Suprapubic skin (tissue), 4 donors: ENCODE results near the gene C7. TPM values are rescaled to one million over a fixed set of nuclear protein-coding genes. Genes with fewer than 3 reads are reported as not detected.

Experiments
- DNase-seq, 2 donors: peaks; one replicate each; pipeline ENCODE4 v3.0.0-alpha.2; 2019; ENCODE audit warnings: low spot score in 2 of 2
- H3K27ac ChIP-seq: fragments of 200-600 bp; sonication (generic); one replicate; pipeline ENCODE4 v1.5.1; 2019
- H3K27me3 ChIP-seq: fragments of 200-600 bp; sonication (generic); one replicate; pipeline ENCODE4 v1.5.1; 2019
- H3K36me3 ChIP-seq: fragments of 200-600 bp; sonication (generic); one replicate; pipeline ENCODE4 v1.5.1; 2019
- H3K4me1 ChIP-seq: fragments of 200-600 bp; sonication (generic); one replicate; pipeline ENCODE4 v1.5.1; 2019
- H3K4me3 ChIP-seq: fragments of 200-600 bp; sonication (generic); one replicate; pipeline ENCODE4 v1.5.1; 2019; ENCODE audit warnings: mild to moderate bottlenecking
- H3K9me3 ChIP-seq: fragments of 200-600 bp; sonication (generic); one replicate; pipeline ENCODE4 v1.5.1; 2019
- EP300 ChIP-seq: sonication (generic); formaldehyde crosslinking; IDR thresholded peaks from one replicate; pipeline ENCODE4 v1.6.1; 2017; ENCODE audit warnings: antibody characterized with exemption
- POLR2A ChIP-seq, 2 donors: fragments of 450-650 bp; IDR thresholded peaks; one replicate each; pipeline ENCODE4 v1.6.1; 2017; ENCODE audit warnings: antibody characterized with exemption in 2 of 2, mild to moderate bottlenecking in 2 of 2, moderate library complexity in 2 of 2
- POLR2AphosphoS5 ChIP-seq, 3 donors: sonication (generic); formaldehyde crosslinking; IDR thresholded peaks; one replicate each; pipeline ENCODE4 v1.6.1; 2017; ENCODE audit warnings: antibody characterized with exemption in 3 of 3
- WGBS: methylation state at CpG from one replicate; pipeline ENCODE4 v1.1.5; 2018; 5-methylcytosine and 5-hydroxymethylcytosine counted together
- total RNA-seq, 4 donors: library from RNA; depleted of rRNA; stranded (reverse); fragments of >200 nt; gene quantifications; one replicate each; pipeline ENCODE4 v1.1.0, GENCODE V29; 2016
- TF ChIP-seq, protein P1 (sequence below), 2 donors: fragments of 200-600 bp in 1 of 2; fragments of 450-650 bp in 1 of 2; sonication (generic) in 1 of 2; IDR thresholded peaks; one replicate each; pipeline ENCODE4 v1.5.1; 2016 to 2019; ENCODE audit warnings: antibody characterized with exemption in 2 of 2, mild to moderate bottlenecking in 1 of 2, moderate library complexity in 1 of 2

The C7 gene
- total RNA-seq, 4 donors from 2014 or later: 9.2 to 45.6 (median 15.7) TPM

GRCh38 chr5:40914835-40915234 lies 5.5 kb downstream of the C7 start:
- no peak for DNase-seq
- no peaks in the 10 kb centered on the region for H3K4me1 ChIP-seq
- no peak overlapping the region for H3K4me3 ChIP-seq
- H3K9me3 ChIP-seq: no peaks in the 10 kb centered on the region
- H3K36me3 ChIP-seq: no peaks in the 10 kb centered on the region
- TF ChIP-seq POLR2A (IDR thresholded peaks at IDR 0.05) (no peak), POLR2AphosphoS5 (IDR thresholded peaks at IDR 0.05) (no peak), EP300 (no peak)
- TF ChIP-seq, protein P1, sequence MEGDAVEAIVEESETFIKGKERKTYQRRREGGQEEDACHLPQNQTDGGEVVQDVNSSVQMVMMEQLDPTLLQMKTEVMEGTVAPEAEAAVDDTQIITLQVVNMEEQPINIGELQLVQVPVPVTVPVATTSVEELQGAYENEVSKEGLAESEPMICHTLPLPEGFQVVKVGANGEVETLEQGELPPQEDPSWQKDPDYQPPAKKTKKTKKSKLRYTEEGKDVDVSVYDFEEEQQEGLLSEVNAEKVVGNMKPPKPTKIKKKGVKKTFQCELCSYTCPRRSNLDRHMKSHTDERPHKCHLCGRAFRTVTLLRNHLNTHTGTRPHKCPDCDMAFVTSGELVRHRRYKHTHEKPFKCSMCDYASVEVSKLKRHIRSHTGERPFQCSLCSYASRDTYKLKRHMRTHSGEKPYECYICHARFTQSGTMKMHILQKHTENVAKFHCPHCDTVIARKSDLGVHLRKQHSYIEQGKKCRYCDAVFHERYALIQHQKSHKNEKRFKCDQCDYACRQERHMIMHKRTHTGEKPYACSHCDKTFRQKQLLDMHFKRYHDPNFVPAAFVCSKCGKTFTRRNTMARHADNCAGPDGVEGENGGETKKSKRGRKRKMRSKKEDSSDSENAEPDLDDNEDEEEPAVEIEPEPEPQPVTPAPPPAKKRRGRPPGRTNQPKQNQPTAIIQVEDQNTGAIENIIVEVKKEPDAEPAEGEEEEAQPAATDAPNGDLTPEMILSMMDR (IDR thresholded peaks at IDR 0.05): no peak
- no peak overlapping the region for H3K27ac ChIP-seq
- H3K27me3 ChIP-seq: no peaks in the 10 kb centered on the region
- 64% methylated on average over 7 of the region's 7 CpGs for WGBS

DNA sequence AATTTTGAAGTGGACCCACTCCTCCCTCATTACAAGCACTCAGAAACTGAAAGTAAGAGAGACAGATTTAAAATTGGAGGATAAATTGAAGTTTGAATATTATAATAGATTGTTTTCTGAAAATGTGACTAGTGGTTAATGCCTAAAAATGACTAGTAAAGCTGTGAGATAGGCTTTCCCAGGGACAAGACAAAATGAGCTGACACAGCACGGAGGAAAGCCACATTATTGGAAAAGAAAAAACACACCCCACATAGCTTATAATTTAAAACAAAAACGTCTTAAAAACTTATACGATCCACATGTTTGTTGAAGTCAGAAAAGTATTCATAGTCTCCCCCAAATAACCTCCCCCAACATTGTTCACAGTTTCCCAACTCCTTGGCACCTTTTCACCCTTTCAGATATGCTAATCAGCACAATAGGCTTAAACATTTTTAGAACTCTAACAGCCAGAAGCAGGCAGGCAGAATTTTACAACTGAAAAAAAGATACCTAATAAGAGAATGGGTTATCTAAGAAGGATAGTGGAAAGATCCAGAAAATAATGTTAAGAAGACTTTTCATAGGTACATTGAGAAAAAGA lies 6.1 kb downstream of the C7 start:
- no peak for DNase-seq
- Histone ChIP-seq H3K9me3 (no peaks in the 10 kb centered on the region), H3K27me3 (no peaks in the 10 kb centered on the region), H3K4me1 (no peaks in the 10 kb centered on the region), H3K4me3 (no peak overlapping the region), H3K36me3 (no peaks in the 10 kb centered on the region), H3K27ac (no peak overlapping the region)
- WGBS: 39% methylated on average over 3 of the region's 3 CpGs
- TF ChIP-seq EP300: no peak
- TF ChIP-seq POLR2AphosphoS5 (IDR thresholded peaks at IDR 0.05): no peak
- TF ChIP-seq, protein P1 (IDR thresholded peaks at IDR 0.05): no peak
- TF ChIP-seq POLR2A (IDR thresholded peaks at IDR 0.05): no peak

DNA sequence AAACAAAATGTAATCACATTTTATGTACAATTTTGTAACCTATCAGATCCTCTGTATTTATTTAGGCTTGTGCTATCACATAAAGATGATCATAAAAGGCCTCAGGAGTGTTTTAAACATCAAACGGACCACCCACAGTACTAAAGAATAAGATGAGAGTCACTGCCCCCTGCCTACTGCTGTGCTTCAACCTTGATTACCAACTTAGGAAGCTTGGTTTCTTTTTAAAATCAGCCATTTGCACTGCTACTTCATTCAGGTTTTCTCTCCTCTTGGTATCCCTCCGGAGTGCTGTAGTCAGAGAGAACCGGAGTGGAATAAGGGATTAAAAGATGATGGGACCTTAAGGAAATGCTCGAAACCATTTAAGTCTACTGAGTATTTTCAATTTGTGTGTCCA lies 6.9 kb downstream of the C7 start:
- no peaks in the 10 kb centered on the region for H3K9me3 ChIP-seq
- 44% methylated on average over 4 of the region's 4 CpGs for WGBS
- H3K27ac ChIP-seq: no peak overlapping the region
- H3K4me3 ChIP-seq: no peak overlapping the region
- TF ChIP-seq POLR2AphosphoS5 (IDR thresholded peaks at IDR 0.05) (no peak), EP300 (no peak), POLR2A (IDR thresholded peaks at IDR 0.05) (no peak)
- TF ChIP-seq, protein P1 (IDR thresholded peaks at IDR 0.05): no peak
- H3K4me1 ChIP-seq: no peaks in the 10 kb centered on the region
- H3K36me3 ChIP-seq: no peaks in the 10 kb centered on the region
- DNase-seq: no peak
- H3K27me3 ChIP-seq: no peaks in the 10 kb centered on the region

DNA sequence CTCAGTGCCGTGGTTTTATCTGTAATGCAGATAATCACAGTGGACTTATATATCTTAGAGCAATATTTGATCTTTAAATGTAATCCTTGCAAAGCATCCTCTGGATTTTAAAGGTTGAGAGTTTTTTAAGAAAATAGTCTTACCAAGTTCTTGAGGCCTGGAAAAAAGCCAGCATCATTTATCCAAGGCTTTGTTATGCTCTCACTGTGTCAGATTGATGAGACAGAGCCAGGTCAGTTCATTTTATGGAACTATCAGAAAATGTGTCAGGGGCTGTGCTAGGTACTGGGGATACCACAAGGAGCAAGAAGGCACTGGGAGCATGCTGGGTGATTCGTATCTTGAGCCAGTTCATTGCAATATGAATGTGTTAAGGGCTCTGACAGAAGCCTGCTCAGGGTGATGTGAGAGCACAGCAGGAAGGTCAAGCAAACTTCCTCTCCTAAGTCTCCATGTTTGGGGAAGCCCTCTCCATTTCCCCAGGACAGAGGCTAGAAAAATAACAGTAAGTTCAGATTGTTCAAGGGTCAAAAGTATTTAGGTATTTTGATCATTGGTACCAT lies 19.7 kb downstream of the C7 start:
- no peak for DNase-seq
- H3K27ac ChIP-seq: no peak overlapping the region
- H3K36me3 ChIP-seq: no peaks in the 10 kb centered on the region
- no peaks in the 10 kb centered on the region for H3K4me1 ChIP-seq
- no peak overlapping the region for H3K4me3 ChIP-seq
- H3K27me3 ChIP-seq: no peaks in the 10 kb centered on the region
- 57% methylated on average over 2 of the region's 2 CpGs for WGBS
- TF ChIP-seq POLR2AphosphoS5 (IDR thresholded peaks at IDR 0.05) (no peak), POLR2A (IDR thresholded peaks at IDR 0.05) (no peak), EP300 (no peak)
- TF ChIP-seq, protein P1 (IDR thresholded peaks at IDR 0.05): no peak
- H3K9me3 ChIP-seq: peaks cover 12% of the 10 kb centered on the region

GRCh38 chr5:40932766-40933165 lies 23.5 kb downstream of the C7 start:
- Histone ChIP-seq H3K9me3 (no peaks in the 10 kb centered on the region), H3K27me3 (no peaks in the 10 kb centered on the region), H3K36me3 (no peaks in the 10 kb centered on the region), H3K4me1 (no peaks in the 10 kb centered on the region), H3K27ac (no peak overlapping the region), H3K4me3 (no peak overlapping the region)
- WGBS: 78% methylated on average over 2 of the region's 2 CpGs
- no peak for DNase-seq
- TF ChIP-seq POLR2A (IDR thresholded peaks at IDR 0.05) (no peak), POLR2AphosphoS5 (IDR thresholded peaks at IDR 0.05) (no peak), EP300 (no peak)
- TF ChIP-seq, protein P1 (IDR thresholded peaks at IDR 0.05): no peak
